ENCODE results near the gene ST7. TPM values are rescaled to one million over a fixed set of nuclear protein-coding genes. Genes with fewer than 3 reads are reported as not detected.

Gene ST7
- polyA plus RNA-seq, 3 donors, result 28.3 to 29.7 (median 29.3) TPM

DNA sequence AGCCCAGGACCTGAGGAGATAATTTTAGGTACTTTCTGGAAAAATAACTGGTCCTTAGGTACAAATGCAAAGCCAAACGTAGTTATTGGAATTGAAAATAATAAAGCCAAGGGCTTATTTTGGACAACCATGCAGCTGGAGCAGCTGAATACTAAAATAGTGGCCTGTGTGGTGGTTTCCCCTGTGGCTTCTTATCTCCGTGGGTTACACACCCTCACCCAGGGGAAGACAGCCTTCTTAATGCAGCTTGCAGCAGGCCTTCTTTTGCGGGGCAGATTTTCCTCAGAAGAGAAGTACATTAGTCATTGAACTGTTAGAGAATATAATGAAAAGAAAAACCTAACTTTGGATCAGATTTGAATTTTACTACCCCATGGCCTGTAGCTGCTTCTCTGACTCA lies 133.5 kb downstream of the ST7 start:
- no peak for DNase-seq (ENCODE audit: low read depth in 3 of 3, low spot score in 2 of 3)

- no peak for DNase-seq (ENCODE audit: low read depth in 3 of 3, low spot score in 2 of 3)
Measured at GRCh38 chr7:117087639-117088396, 134.5 kb downstream of the ST7 start.

- DNase-seq (ENCODE audit: low read depth in 3 of 3, low spot score in 2 of 3), result no peak
Measured at GRCh38 chr7:117088623-117089194, 135.4 kb downstream of the ST7 start.

DNA sequence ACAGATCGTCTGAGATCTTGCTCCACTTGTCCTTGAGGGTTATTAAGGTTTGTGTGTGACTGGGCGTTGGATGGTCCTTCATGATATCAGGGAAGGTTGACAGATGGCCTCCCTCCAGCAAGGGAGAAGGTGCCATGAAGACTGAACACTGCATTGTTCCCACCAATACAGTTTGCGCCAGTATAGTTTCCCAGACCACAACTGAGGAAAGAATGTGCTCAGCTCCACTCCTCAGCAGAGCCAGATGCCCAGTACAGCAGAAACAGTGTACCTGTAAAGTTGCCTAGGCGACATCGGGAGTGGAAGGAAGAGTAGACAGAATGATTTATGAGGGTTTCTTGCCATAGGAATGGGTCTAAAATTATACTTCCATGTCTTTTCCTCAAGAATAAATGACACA lies 137.5 kb downstream of the ST7 start:
- DNase-seq (ENCODE audit: low read depth in 3 of 3, low spot score in 2 of 3), result no peak

DNA sequence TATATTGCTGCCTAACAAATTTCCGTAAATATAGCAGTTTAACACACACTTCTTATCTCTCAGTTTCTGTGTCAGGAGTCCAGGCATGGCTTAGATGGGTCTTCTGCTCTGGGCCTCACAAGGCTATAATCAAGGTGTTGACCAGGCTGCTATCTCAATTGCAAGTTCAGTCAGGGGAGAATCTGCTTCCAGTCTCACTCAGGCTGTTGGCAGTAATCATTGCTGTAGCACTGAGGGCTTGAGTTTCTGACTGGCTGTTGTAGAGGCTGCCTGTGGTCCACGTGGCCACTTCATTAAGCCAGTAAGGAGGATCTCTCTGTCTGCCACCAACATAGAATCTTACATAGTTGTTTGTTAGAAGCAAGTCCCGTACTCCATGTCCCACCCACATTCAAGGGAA lies 138.4 kb downstream of the ST7 start:
- DNase-seq (ENCODE audit: low read depth in 3 of 3, low spot score in 2 of 3), result no peak

DNA sequence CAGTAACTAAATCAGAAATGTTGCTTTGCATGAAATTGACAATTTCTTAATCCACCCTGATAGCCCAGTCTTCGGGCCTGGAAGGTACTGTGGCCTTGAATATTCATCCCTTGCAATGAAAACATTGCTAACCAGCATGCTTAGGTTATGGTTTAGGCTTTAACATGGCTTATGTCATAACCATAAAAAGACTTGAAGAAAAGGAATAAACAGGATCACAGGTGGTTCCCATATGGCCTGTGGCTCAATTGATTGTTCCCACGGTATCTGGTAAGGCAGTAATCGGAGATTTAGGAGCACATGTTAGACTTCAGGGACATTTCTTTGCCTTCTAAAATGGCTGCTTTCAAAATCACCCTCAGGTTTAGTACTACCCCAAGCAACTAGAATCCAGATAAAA lies 139.5 kb downstream of the ST7 start:
- DNase-seq (ENCODE audit: low read depth in 3 of 3, low spot score in 2 of 3), result no peak

DNA sequence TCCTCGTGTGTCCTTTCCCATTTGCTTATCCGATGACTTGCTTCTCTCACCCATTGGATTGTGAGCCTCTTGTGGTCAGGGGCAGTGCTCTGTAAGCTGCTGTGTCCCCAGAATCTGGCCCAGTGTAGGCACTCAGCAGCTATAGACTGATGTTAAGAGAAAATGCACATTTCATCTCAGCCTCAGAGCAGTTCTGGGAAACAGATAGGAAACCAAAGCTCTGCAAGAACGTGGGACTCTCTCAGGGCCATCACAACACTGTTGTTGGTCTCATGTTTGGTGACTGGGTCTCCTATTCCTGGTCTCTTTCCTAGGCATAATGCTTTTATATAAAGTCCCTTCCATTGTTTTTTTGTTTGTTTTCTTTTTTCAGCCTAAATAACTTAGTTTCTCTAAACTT lies 141.2 kb downstream of the ST7 start:
- DNase-seq (ENCODE audit: low read depth in 3 of 3, low spot score in 2 of 3), result no peak

DNA sequence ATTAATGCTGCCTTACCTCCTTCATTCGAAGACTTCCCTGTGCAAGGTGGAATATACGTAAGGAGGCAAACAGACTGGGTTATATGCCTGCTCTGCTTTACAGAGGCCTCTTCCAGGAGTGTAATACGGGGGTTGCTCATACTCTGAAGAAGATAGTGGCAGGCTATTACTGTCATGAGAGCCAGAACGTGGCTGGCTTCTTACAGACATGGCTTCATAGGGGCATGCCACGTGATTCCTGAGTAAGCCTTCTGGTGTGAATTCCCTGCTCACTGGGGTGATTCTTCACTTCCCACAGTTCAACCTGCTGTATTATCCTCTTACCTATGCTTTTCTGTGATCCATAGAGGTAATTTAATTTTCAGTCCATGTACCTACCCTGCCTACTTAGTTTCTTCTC lies 141.8 kb downstream of the ST7 start:
- DNase-seq (ENCODE audit: low read depth in 3 of 3, low spot score in 2 of 3), result no peak

DNA sequence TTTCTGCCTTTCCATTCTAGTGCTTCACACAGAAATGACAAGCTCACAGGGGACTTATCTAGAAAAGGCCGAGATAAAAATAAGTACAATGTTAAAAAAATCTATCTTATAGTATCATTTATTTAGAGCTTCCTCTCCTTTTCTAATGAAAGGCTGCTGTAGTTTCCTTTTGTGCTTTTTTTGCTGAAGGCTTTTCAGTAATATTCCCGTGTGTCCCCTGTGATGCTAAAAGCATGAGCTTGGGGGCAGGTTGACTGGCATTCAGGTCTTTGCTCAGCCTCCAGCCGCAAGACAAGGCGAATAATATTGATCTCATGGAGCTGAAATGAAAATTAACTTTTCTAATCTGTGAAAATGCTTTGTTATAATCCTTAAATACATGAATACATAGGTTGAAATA lies 143.0 kb downstream of the ST7 start:
- DNase-seq (ENCODE audit: low read depth in 3 of 3, low spot score in 2 of 3), result no peak

DNA sequence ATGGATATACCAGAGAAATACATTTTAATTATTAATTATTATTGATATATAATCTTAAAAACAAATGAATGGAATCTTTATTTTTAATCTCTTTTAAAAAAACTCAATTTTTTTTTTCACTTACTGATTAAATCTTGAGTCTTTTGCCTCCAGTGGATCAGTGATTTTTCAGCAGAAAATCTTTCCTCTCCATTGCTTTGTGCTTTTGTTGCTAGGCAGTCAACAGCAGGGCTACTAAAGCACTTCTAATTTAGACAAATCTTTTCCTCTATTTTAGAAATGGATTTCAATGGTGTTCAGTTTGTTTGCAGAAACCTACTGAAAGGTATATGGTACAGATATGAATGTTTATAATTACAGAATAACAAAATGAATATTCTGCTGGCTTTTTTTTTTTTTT lies 143.6 kb downstream of the ST7 start:
- DNase-seq (ENCODE audit: low read depth in 3 of 3, low spot score in 2 of 3), result no peak

- DNase-seq (ENCODE audit: low read depth in 3 of 3, low spot score in 2 of 3), result no peak
Measured at GRCh38 chr7:117097860-117098259, 144.6 kb downstream of the ST7 start.

DNA sequence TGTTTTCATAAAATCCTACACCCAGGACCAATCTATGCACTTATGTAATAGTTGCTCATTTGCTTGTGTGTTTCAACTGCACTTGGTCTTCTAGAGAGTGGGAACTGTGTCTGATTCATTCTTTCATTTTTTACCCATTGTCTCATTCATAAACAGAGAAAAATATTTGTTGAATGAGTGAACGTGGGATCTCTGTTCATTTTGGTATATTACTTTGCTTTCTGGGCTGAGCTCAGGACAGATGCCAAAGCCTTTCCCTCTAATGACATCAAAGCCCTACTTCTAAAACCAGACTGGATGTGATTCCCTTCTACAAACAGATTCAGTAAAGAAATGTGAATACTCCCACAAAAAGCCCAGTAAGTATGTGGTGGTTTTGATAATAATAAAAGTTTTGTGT lies 145.2 kb downstream of the ST7 start:
- no peak for DNase-seq (ENCODE audit: low read depth in 3 of 3, low spot score in 2 of 3)

DNA sequence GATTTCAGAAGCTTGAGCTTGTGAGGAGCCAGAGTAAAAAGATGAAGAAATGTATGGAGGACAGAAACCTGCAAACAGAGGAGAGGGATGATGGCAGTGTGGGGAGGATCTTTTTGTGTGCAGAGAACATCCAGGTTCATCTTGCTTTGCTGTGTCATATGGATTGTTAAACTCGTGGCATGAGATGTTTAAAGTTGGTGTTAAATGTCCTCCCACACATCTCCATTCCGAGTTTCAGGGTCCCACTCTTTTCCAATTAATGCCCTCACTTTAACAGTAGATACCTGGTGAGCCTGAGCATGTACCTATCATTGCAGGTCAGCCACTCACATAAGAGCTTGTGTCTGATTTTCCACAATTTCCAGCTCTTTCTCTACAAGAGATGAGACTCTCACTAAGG lies 147.7 kb downstream of the ST7 start:
- DNase-seq (ENCODE audit: low read depth in 3 of 3, low spot score in 2 of 3), result no peak

- DNase-seq (ENCODE audit: low read depth in 3 of 3, low spot score in 2 of 3), result no peak
Measured at GRCh38 chr7:117110480-117111315, 157.4 kb downstream of the ST7 start.

- DNase-seq (ENCODE audit: low read depth in 3 of 3, low spot score in 2 of 3), result no peak
Measured at GRCh38 chr7:117111535-117111934, 158.2 kb downstream of the ST7 start.

DNA sequence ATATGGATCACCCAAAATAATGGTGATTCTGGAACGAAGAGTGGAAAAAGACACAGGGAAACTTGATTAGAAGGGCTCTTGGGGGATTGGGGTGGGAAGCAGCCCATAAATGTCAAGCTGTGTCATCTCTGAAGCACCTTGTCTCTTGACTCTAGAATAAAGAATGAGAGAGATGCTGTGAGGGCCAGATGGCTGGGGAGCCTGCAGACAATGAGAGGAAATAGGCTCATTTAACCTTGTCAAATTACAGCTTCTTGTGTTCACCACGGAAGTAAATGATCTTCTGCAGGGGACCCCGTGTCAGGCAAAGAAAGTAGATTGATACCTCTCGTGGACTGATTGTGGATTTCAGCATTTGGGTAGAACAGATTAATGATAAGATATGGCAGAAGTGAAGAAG lies 159.3 kb downstream of the ST7 start:
- DNase-seq (ENCODE audit: low read depth in 3 of 3, low spot score in 2 of 3), result no peak

GRCh38 chr7:117113871-117114270 lies 160.6 kb downstream of the ST7 start:
- DNase-seq (ENCODE audit: low read depth in 3 of 3, low spot score in 2 of 3), result no peak

DNA sequence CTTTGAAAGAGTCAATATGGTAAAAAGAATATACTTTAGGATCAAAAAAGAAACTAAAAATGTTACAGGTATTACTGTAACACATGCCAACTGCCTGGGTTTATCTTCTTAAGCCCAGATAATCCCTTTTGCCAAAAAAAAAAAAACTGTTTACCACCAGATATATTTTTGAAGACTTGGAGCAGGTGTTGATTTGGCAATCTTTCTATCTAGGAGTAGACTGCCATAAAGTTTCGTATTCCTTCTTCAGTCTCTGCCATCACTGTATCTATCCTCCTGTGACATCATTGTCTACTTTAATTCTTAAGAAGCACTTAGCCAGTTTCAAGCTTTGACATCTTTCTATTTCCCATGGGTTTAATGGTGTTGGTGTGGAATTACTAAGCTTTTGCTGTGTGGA lies 161.0 kb downstream of the ST7 start:
- no peak for DNase-seq (ENCODE audit: low read depth in 3 of 3, low spot score in 2 of 3)

GRCh38 chr7:117116211-117116610 lies 162.9 kb downstream of the ST7 start:
- no peak for DNase-seq (ENCODE audit: low read depth in 3 of 3, low spot score in 2 of 3)

DNA sequence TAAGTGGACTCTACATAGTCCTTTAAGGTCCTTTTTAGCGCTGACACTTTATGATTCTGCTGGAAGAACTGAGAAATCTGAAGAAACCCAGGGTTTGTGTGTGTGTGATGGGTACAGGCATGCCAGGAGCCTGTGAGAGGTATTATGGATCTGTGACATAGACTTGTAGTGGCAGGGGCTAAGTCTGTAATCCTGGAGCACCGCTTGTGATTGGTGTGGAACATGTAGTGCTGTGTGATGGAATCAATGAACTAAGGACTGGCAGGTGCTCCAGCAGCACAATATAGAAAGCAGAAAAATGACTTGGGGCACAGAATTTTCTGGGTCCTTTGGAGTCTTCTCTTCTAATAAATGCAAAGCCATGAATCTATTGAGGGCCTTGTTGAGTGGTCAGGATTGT lies 163.9 kb downstream of the ST7 start:
- DNase-seq (ENCODE audit: low read depth in 3 of 3, low spot score in 2 of 3), result no peak

- no peak for DNase-seq (ENCODE audit: low read depth in 3 of 3, low spot score in 2 of 3)
Measured at GRCh38 chr7:117118579-117119180, 165.4 kb downstream of the ST7 start.
